Measurements from ENCODE around the gene CACNA2D4.

Gene CACNA2D4

DNA sequence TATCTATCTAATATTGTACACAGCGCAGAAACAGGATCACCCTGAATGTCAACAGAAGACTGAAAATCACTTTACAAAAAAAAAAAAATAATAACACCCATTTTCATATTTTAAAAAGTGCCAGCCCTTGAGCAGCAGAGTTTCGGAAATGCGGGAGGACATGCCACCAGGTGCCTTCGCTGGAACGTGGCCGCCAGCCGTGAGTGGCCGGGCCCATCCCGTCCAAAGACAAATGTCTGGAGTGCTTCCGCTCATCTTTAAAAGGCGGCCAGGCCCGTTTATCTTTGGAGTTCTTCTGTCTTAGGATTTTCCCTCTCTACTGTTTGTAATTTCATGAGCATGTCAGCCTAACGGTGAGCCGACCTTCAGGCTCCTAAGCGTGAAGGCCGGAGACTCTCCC, 54.6 kb downstream of the CACNA2D4 start:
- TF ChIP-seq, protein P1, sequence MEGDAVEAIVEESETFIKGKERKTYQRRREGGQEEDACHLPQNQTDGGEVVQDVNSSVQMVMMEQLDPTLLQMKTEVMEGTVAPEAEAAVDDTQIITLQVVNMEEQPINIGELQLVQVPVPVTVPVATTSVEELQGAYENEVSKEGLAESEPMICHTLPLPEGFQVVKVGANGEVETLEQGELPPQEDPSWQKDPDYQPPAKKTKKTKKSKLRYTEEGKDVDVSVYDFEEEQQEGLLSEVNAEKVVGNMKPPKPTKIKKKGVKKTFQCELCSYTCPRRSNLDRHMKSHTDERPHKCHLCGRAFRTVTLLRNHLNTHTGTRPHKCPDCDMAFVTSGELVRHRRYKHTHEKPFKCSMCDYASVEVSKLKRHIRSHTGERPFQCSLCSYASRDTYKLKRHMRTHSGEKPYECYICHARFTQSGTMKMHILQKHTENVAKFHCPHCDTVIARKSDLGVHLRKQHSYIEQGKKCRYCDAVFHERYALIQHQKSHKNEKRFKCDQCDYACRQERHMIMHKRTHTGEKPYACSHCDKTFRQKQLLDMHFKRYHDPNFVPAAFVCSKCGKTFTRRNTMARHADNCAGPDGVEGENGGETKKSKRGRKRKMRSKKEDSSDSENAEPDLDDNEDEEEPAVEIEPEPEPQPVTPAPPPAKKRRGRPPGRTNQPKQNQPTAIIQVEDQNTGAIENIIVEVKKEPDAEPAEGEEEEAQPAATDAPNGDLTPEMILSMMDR (IDR thresholded peaks at IDR 0.05; ENCODE audit: low read depth, low read length, missing control alignments) = no peak
- no peak overlapping the region for H3K4me3 ChIP-seq (ENCODE audit: low read depth, low read length)

DNA sequence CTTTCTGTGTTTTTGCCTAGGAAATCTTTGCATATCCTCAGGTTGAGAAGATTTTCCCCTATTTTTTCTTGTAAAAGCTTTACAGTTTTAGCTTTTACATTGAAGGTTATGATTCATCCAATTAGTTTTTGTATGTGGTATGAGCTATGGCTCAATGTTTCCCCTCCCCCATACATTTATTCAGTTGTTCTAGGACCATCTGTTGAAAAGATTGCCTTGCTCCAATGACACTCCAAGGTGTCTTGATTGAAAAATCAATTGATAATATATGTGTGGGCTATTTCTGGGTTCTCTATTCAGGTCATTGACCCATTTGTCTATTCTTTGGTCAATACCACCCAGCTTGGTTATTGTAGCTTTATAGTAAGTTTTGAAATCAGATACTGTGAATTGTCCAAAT, 55.5 kb downstream of the CACNA2D4 start:
- H3K4me3 ChIP-seq (ENCODE audit: low read depth, low read length) = no peak overlapping the region
- DNase-seq (ENCODE audit: low read depth) = no peak
- TF ChIP-seq, protein P1 (IDR thresholded peaks at IDR 0.05; ENCODE audit: low read depth, low read length, missing control alignments) = no peak

More for the DNA sequence above, 54.6 kb downstream of the CACNA2D4 start:
- DNase-seq (ENCODE audit: low read depth) = no peak

GRCh38 chr12:1859643-1860042, 58.8 kb downstream of the CACNA2D4 start:
- TF ChIP-seq, protein P1 (IDR thresholded peaks at IDR 0.05; ENCODE audit: low read depth, low read length, missing control alignments) = no peak
- no peak overlapping the region for H3K4me3 ChIP-seq (ENCODE audit: low read depth, low read length)
- DNase-seq (ENCODE audit: low read depth) = no peak

GRCh38 chr12:1858456-1858855, 60.0 kb downstream of the CACNA2D4 start:
- TF ChIP-seq, protein P1 (IDR thresholded peaks at IDR 0.05; ENCODE audit: low read depth, low read length, missing control alignments) = no peak
- no peak overlapping the region for H3K4me3 ChIP-seq (ENCODE audit: low read depth, low read length)
- no peak for DNase-seq (ENCODE audit: low read depth)

- H3K4me3 ChIP-seq (ENCODE audit: low read depth, low read length) = no peak overlapping the region
- TF ChIP-seq, protein P1 (IDR thresholded peaks at IDR 0.05; ENCODE audit: low read depth, low read length, missing control alignments) = no peak
- no peak for DNase-seq (ENCODE audit: low read depth)
Observed at GRCh38 chr12:1857821-1858220, 60.6 kb downstream of the CACNA2D4 start.

DNA sequence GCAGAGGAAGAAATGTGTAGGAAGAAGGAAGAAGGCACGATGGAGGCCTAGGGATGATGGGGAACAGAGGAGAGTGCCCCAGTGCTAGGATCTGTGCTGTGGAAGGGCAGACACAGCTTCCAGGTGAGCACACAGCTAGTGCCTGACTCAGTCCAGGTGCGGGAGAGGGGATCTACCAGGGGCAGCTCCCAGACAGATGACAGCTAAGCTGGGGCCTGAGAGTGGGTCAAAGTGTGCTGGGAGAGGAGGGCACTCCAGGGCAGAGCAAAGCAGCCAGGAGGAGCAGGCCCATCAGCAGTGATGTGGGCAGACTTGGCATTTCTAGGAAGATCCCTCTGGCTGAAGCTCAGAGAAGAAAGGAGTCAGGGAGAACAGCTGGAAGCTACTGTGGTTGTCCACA, 61.4 kb downstream of the CACNA2D4 start:
- H3K4me3 ChIP-seq (ENCODE audit: low read depth, low read length) = no peak overlapping the region
- TF ChIP-seq, protein P1 (IDR thresholded peaks at IDR 0.05; ENCODE audit: low read depth, low read length, missing control alignments) = no peak
- DNase-seq (ENCODE audit: low read depth) = no peak

- TF ChIP-seq, protein P1 (IDR thresholded peaks at IDR 0.05; ENCODE audit: low read depth, low read length, missing control alignments) = no peak
- no peak for DNase-seq (ENCODE audit: low read depth)
- H3K4me3 ChIP-seq (ENCODE audit: low read depth, low read length) = no peak overlapping the region
Observed at GRCh38 chr12:1855241-1855640, 63.2 kb downstream of the CACNA2D4 start.
